HepG2 (cell line): Measurements from ENCODE around the gene PIAS1.

Experiments used
- CEBPG ChIP-seq: IDR thresholded peaks from 2 replicates; pipeline ENCODE4 v1.6.1; 2016
- CREM ChIP-seq, 2 experiments: sonication (generic) in 1 of 2; formaldehyde crosslinking in 1 of 2; IDR thresholded peaks; 2 replicates each; pipeline versions ENCODE4 v1.4.0 to v1.6.1; 2016 to 2020; ENCODE audit warnings: antibody characterized with exemption in 1 of 2, mild to moderate bottlenecking in 1 of 2, missing genetic modification reagents in 1 of 2
- IRX3 ChIP-seq: sonication (generic); formaldehyde crosslinking; IDR thresholded peaks from 2 replicates; pipeline ENCODE4 v1.8.1; 2023; ENCODE audit warnings: mild to moderate bottlenecking, low read depth, missing genetic modification reagents, borderline replicate concordance
- POLR2AphosphoS5 ChIP-seq: IDR thresholded peaks from 2 replicates; pipeline ENCODE4 v1.6.1; 2012; ENCODE audit warnings: low read depth, low read length
- ZNF24 ChIP-seq: fragments of 450-650 bp; IDR thresholded peaks from 2 replicates; pipeline ENCODE4 v1.6.1; 2017; ENCODE audit warnings: antibody characterized with exemption, mild to moderate bottlenecking

DNA sequence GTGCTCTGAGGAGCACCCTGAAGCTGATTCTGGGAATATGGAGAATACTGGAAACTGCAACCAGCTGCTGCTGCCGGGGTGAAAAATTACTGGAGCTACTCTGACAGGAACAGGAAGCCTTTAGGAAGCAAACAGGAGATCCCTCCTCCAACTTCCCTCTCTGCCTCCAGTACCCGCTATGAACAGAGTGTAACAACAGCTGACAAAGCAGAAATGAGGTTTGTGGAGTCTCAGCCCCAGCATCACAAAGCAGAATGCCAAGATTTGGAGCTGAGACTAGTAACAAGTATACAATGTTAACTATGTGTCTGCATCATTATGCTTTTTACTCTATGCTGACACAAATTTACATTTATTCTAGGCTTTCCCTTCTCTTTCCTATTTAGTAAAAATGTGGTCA is 22.7 kb upstream of the PIAS1 start:
- TF ChIP-seq POLR2AphosphoS5: no peak
- TF ChIP-seq CREM (IDR thresholded peaks at IDR 0.05): no peak
- TF ChIP-seq CREM (CRISPR knock-in tag; IDR thresholded peaks at IDR 0.05): no peak
- no peak for TF ChIP-seq ZNF24
- no peak for TF ChIP-seq CEBPG (CRISPR knock-in tag)
- TF ChIP-seq IRX3 (CRISPR knock-in tag): no peak
